Activated T-helper 1 cell treated with Interleukin-2 at 50 U/mL for 16 hours (primary cell): ENCODE data around the gene ZPR1.
"Not testable (repeated sequence)": the region's sequence is repeated elsewhere in the genome, so short reads cannot be mapped to it uniquely, and the experiment has no call there.

Experiments used
- DNase-seq: peaks from one replicate; pipeline ENCODE4 v3.0.0-alpha.2; 2020; ENCODE audit warnings: low read depth

Gene ZPR1

GRCh38 chr11:116792144-116792868 is 4.5 kb upstream of the ZPR1 start:
- no peak for DNase-seq

GRCh38 chr11:116791813-116792143 is 4.0 kb upstream of the ZPR1 start, which contains the start of gene APOA5:
TSS of gene APOA5 (minus strand) at chr11:116791879. CDS start at chr11:116791860, 19 bp downstream.
- DNase-seq = no peak

- DNase-seq = peak; percentile 59
Measured at GRCh38 chr11:116791002-116791812, 3.4 kb upstream of the ZPR1 start.

GRCh38 chr11:116790167-116791001 is 2.6 kb upstream of the ZPR1 start:
- DNase-seq = no peak

GRCh38 chr11:116788975-116789374 is 1.2 kb upstream of the ZPR1 start:
- DNase-seq = no peak

GRCh38 chr11:116788534-116788933 is 711 bp upstream of the ZPR1 start:
- DNase-seq = no peak

GRCh38 chr11:116787436-116787785 is 412 bp downstream of the ZPR1 start:
- no peak for DNase-seq

GRCh38 chr11:116786966-116787365 is 857 bp downstream of the ZPR1 start:
- no peak for DNase-seq

- no peak for DNase-seq
Measured at GRCh38 chr11:116786326-116786725, 1.5 kb downstream of the ZPR1 start.

GRCh38 chr11:116782728-116783127 is 5.1 kb downstream of the ZPR1 start:
- no peak for DNase-seq

GRCh38 chr11:116778556-116778955 is 9.3 kb downstream of the ZPR1 start:
- DNase-seq = no peak

- DNase-seq = no peak
Measured at GRCh38 chr11:116777056-116777455, 10.8 kb downstream of the ZPR1 start.

GRCh38 chr11:116776522-116776984 is 11.3 kb downstream of the ZPR1 start:
- no peak for DNase-seq

GRCh38 chr11:116775975-116776374 is 11.8 kb downstream of the ZPR1 start:
- DNase-seq = no peak

- DNase-seq = no peak
Measured at GRCh38 chr11:116774661-116775060, 13.2 kb downstream of the ZPR1 start.

- no peak for DNase-seq
Measured at GRCh38 chr11:116773203-116774097, 14.4 kb downstream of the ZPR1 start.

GRCh38 chr11:116772443-116773202 is 15.2 kb downstream of the ZPR1 start, which contains the start of gene BUD13:
TSS of gene BUD13 (minus strand) at chr11:116772987. CDS start at chr11:116772964, 23 bp downstream.
- DNase-seq = peak; percentile 91

GRCh38 chr11:116771935-116772334 is 15.9 kb downstream of the ZPR1 start:
- DNase-seq = no peak

GRCh38 chr11:116762132-116762531 is 25.7 kb downstream of the ZPR1 start:
- no peak for DNase-seq

GRCh38 chr11:116756044-116756443 is 31.8 kb downstream of the ZPR1 start:
- not testable (repeated sequence) for DNase-seq
